Ovary (tissue), 3 donors: ENCODE measurements around the gene AP1M2.

Source experiments
- POLR2A ChIP-seq: fragments of 450-650 bp; IDR thresholded peaks from one replicate; pipeline ENCODE4 v1.6.1; 2017; ENCODE audit warnings: antibody characterized with exemption, mild to moderate bottlenecking, moderate library complexity
- TF ChIP-seq, protein P1 (sequence below), 3 donors: fragments of 450-650 bp in 2 of 3; fragments of 200-600 bp in 1 of 3; IDR thresholded peaks; one replicate each; pipeline versions ENCODE4 v1.5.1 to v1.8.0; 2016 to 2022; ENCODE audit warnings: antibody characterized with exemption in 3 of 3, mild to moderate bottlenecking in 1 of 3
- donor health status: DM: no; HTN: no; CAD: no.

DNA sequence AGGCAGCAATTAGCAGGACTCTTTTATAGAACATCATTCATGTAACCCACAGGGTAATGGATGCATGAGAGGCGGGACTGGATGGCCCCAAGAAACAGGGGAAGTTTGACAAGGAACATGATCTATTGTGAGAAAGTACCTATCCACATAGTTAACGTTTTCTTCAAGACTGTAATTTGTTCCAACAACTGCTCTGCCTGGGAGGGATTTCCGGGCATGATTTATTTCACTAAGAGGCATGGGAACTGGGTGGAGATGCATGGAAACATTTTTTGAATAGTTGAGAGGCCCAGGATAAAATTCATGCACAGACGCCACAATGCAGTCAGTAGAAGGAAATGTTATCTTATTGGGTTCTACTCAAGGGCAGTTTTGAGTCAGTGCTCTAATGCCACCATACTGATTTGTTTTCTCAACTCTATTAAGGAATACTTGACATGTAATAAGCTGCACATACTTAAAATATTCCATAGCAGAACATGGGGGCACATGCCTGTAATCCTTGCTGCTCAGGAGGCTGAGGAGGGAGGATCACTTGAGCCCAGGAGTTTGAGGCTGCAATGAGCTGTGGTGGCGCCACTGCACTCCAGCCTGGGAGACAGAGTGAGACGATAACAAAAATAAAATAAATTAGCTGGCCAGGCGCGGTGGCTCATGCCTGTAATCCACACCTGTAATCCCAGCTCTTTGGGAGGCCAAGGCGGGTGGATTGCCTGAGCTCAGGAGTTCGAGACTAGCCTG is 53.3 kb downstream of the AP1M2 start:
- TF ChIP-seq, protein P1, sequence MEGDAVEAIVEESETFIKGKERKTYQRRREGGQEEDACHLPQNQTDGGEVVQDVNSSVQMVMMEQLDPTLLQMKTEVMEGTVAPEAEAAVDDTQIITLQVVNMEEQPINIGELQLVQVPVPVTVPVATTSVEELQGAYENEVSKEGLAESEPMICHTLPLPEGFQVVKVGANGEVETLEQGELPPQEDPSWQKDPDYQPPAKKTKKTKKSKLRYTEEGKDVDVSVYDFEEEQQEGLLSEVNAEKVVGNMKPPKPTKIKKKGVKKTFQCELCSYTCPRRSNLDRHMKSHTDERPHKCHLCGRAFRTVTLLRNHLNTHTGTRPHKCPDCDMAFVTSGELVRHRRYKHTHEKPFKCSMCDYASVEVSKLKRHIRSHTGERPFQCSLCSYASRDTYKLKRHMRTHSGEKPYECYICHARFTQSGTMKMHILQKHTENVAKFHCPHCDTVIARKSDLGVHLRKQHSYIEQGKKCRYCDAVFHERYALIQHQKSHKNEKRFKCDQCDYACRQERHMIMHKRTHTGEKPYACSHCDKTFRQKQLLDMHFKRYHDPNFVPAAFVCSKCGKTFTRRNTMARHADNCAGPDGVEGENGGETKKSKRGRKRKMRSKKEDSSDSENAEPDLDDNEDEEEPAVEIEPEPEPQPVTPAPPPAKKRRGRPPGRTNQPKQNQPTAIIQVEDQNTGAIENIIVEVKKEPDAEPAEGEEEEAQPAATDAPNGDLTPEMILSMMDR (IDR thresholded peaks at IDR 0.05): no peak
- no peak for TF ChIP-seq POLR2A
